GM19043 (cell line): Measurements from ENCODE around the gene NXPE3.

Experiments
- ATAC-seq: cut with Tn5 transposase; IDR thresholded peaks from one replicate; pipeline ENCODE4 v1.9.1; 2021; ENCODE audit warnings: low read depth; ENCODE audit not compliant: unreplicated experiment

NXPE3 gene

DNA sequence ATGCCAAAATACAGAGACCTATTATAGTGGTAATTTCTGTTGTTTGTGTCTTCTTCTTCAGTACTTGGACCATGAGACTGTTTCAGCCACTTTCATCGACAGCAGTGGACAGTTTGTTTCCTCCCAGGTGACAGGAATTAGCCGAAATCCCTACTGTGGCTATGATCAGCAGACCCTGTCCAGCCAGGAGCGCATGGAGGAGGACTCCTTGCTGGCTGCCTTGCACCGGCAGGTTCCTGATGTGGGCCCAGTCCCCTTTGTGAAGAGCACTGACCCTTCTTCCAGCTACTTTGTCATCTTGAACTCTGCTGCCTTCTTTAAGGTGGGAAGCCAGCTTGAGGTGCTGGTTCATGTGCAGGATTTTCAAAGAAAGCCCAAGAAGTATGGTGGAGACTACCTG lies 22.2 kb downstream of the NXPE3 start:
- no peak for ATAC-seq

GRCh38 chr3:101802179-101802578 lies 23.2 kb downstream of the NXPE3 start:
- no peak for ATAC-seq

DNA sequence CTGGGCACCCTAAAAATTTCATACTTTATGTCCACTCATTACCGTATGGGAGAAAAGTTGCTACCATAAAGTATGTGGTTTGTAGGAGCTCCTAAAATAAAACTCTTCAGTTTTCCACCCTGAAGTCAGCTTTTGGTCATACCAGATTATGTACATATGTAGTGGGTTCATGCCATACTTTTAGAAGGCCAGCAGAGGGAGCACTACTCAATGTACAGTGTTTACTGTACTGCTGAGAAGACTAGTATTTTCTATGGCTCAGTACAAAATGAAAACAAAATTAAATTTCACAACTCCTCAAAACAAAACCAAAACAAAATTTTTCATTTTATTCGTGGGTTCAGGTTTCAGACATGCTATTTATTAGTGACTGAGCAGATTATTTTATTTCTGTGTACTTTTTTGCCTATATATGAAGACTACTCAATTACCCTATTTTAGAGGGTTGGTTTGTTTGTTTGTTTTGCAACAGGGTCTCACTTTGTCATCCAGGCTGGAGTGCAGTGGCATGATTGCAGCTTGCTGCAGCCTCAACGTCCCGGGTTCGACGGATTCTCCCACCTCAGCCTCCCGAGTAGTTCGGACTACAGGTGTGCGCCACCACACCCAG lies 24.3 kb downstream of the NXPE3 start:
- peak; percentile 90 for ATAC-seq

DNA sequence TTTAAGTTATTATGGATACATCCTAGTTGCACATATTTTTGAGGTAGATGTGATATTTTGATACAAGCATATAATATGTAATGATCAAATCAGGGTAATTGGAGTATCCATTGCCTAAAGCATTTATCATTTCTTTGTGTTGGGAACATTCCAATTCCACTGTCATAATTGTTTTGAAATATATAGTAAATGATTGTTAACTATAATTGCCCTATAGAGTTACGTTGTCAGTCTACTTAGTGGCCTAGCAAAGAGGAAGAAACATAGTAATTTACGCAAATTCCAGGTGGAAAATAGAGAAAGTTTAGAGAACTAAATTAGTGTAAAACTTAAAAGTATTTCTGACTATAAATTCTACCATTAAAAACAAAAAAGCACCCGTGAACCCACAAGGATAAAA lies 24.9 kb downstream of the NXPE3 start:
- ATAC-seq = no peak

GRCh38 chr3:101806491-101806890 lies 27.5 kb downstream of the NXPE3 start:
- ATAC-seq = no peak

GRCh38 chr3:101807888-101808287 lies 28.9 kb downstream of the NXPE3 start:
- peak; percentile 57 for ATAC-seq

DNA sequence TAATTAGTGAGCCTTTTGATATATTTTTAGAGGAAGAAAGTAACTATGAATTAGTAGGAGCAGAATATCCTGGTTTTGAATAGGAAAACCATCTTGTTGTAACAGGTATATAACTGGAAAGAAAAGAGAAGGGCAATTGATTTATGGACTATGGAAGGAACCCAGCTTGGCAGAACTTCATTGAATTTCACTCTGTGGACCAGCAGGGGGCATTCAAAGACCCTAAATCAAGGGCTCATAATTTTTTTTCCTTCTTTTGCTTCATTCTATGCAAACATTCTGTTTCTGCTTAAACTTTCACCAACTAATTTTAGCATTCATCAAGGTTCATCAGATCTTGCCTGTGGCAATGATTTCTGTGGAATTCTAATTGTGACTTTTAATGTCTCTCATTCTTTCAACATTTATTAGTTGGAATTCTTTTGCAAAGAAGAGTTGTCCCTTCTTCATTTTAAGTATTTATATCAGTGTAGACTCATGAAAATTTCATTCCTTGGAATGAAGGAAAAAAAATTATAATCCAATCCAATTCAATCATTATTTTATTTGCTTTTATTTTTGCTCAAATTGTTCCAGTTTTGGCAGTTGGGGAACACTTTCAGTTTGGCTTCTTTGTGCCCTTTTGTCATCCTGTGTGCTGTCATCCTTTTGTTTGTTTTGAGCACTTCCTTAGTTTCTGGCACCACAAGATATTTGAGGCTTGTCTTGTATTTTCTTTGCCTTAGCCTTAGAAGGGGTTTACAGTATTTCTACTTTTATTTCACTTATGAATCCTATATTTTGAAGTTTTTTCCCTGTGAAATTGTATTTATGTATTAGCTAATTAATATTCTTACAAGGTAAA lies 30.4 kb downstream of the NXPE3 start:
- ATAC-seq = no peak

- no peak for ATAC-seq
Observed at GRCh38 chr3:101810022-101810418, 31.0 kb downstream of the NXPE3 start.

GRCh38 chr3:101811875-101812274 lies 32.9 kb downstream of the NXPE3 start:
- no peak for ATAC-seq

GRCh38 chr3:101812895-101813294 lies 33.9 kb downstream of the NXPE3 start:
- ATAC-seq = no peak

DNA sequence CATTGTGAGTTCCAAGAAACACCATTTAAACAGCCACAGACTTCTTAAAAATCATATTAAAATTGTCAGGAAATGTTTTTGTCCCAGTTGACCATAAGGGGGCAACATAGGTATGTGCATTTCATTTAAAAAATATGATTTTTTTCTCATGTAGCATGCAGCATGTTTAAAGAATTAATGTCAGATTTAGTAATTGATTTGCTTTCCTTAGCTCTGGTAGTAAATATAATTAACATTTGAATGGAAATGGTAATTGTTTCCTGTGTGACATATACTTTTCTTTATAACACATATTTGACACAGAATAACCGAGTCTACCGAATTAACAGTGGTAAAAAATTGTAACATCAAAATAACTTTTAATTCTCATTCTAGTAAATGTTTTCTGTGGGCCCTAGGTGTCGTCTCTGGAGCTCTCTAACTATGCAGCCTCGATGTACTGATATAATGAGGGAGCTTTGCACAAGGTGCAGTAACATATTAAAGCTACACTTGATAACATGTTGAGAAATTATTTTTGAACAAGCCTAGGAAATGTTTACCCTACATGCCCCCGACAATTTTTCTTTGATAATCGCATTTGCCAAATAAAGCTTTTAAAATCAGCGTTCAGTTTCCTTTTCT lies 34.9 kb downstream of the NXPE3 start:
- ATAC-seq = no peak

DNA sequence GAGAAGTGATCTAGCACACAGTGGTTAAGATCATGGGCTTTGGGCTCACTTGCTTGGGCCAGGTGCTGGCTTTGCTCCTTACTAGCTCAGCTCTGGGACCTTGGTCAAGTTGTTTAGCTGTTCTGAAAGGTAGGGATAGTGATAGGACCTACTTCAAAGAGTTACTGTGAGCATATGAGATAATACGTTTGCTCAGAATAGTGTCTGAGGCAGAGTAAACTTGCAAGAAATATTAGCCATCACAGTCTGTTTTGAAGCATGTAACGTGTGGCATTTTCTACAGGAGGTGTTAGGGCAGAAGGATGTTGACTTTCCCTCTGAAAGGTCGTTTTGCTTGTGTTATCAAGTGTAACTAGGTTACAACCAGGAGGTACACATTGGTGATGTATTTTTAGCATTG lies 35.8 kb downstream of the NXPE3 start:
- peak; percentile 40 for ATAC-seq

- no peak for ATAC-seq
Observed at GRCh38 chr3:101816215-101817149, 37.5 kb downstream of the NXPE3 start.

DNA sequence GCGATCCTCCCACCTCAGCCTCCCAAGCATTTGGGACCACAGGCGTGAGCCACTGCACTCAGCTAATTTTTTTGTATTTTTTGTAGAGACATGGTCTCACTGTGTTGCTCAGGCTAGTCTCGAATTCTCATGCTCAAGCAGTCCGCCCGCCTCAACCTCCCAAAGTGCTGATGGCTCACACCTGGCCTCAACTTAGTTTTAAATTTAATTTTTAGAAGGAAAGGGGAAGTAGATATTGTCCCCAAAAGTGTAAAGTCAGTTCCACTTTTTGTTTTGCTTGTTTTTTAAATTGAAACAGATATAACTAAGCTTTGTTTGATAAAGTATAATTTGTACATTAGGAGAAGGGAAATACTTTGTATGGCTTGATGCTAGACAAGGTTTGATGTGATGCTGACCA lies 39.0 kb downstream of the NXPE3 start:
- ATAC-seq = peak; percentile 31

- no peak for ATAC-seq
Observed at GRCh38 chr3:101819649-101820206, 40.7 kb downstream of the NXPE3 start.

DNA sequence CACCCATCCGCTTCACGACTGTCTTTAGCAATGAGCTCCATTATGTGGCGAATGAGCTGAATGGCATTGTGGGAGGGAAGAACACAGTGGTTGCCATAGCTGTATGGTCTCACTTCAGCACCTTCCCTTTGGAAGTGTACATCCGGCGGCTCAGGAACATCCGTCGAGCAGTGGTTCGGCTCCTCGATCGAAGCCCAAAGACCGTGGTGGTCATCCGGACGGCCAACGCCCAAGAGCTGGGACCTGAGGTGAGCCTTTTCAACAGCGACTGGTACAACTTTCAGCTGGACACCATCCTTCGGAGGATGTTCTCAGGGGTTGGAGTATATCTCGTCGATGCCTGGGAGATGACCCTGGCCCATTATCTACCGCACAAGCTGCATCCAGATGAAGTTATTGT lies 42.5 kb downstream of the NXPE3 start:
- ATAC-seq = no peak

DNA sequence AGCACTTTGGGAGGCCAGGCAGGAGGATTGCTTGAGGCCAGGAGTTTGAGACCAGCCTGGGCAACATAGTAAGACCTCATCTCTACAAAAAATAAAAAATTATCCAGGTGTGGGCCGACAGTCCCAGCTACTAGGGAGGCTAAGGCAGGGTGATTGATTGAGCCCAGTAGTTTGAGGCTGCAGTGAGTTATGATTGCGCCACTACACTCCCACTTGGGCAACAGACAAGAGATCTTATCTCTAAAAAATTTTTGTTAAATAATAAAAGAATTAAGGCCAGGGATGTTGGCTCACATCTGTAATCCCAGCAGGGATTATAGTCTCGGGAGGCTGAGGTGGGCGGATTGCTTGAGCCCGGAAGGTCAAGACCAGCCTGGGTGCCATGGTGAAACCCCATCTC lies 44.5 kb downstream of the NXPE3 start:
- ATAC-seq = no peak

DNA sequence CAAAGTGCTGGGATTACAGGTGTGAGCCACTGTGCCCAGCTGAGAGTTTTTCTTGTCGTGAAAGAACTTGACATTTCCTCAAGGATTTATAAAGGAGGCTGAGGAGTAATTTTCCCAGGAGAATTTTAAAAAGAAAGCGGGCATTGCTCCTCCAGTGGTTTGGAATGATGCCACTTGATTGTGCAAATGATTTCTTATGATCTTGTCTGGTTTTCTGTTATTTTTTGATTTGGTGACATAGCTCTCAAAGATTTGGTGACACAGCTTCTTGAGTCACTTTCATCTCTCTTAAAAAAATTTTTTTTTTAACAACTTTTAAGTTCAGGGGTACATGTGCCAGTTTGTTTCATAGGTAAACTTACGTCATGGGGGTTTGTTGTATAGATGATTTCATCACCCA lies 45.7 kb downstream of the NXPE3 start:
- no peak for ATAC-seq

DNA sequence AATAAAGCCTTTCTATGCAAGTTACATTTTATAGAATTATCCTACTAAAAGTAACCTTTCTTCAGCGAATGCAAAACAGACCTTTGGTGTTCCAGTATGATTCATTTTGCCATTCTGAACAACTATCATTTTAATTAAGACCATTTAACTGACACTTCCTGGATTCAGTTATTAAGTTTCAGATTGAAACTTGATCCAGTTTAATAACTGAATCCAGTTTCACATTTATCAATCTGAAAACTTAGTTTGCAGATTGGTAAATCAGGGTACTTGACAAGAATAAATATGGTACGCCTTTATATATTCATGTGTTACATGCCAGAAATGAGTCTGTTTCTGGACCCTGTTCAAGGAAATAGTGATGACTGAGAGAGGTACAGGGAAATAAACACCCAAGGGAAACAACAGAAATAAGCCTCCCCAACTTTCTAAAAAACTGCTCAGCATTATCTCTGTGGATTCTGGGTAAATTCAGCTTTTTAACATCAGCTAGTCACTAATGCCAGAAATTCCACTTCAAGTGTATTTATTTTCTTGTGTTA lies 47.0 kb downstream of the NXPE3 start:
- ATAC-seq = no peak
